SK-N-DZ (cell line): ENCODE measurements around the gene MOGAT2. TPM values are rescaled to one million over a fixed set of nuclear protein-coding genes. Genes with fewer than 3 reads are reported as not detected.
A peak's percentile ranks its signal among the peaks of the same experiment; 100 is the strongest.
"Not testable (repeated sequence)": the region's sequence is repeated elsewhere in the genome, so short reads cannot be mapped to it uniquely, and the experiment has no call there.

Experiments used
- DNase-seq: peaks from one replicate; pipeline ENCODE4 v3.0.0-alpha.2; 2015; ENCODE audit warnings: low spot score
- polyA plus RNA-seq, 2 experiments: library from polyadenylated mRNA; depleted of rRNA; stranded (reverse); fragments of >200 nt; gene quantifications; 2 replicates each; pipeline ENCODE4 v1.2.3, GENCODE V29; 2014

The MOGAT2 gene
- polyA plus RNA-seq (2014; cell fraction: cytosol; rRNA removed), result not detected in 2 replicates
- not detected in 2 replicates for polyA plus RNA-seq (2014; cell fraction: nucleus; rRNA removed)

DNA sequence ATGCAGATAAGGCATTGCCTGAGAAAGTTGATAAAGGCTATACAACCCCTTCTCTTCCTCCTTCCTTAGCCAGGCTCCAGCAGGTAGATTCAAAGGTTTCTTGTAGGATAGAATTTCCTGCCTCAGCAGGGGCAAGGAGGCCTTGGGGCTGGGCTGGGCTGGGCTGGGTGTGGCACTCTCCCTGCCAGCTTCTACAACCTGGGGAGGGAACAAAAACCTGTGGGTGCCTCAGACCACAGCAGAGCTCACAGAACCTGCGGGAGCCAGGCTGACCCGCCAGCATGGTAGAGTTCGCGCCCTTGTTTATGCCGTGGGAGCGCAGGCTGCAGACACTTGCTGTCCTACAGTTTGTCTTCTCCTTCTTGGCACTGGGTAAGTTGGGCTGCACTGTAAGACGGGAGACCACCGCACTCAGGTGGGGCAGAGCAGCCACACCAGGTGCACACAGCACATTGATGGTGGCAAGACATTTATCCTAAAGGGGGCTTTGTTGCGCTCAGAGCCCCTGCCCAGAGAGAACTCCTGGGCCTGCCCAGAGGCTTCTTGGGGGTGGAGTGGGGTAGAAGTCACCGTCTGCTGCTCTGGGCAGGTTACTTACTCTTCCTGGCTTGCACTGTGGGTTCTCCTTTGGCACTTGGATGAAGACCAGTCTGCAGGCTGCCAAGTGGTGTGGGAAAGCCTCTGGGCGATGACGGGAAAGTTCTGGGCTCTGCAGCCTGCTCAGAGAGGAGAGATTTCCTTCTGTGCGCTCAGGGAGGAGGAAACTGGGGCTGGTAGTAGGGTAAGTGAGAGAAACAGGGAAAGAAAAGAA lies at the start of gene MOGAT2:
MOGAT2 (plus strand) TSS at position 231 of the 811 bp plus-strand sequence; CDS start at position 282, 51 bp downstream.
- DNase-seq, result no peak

DNA sequence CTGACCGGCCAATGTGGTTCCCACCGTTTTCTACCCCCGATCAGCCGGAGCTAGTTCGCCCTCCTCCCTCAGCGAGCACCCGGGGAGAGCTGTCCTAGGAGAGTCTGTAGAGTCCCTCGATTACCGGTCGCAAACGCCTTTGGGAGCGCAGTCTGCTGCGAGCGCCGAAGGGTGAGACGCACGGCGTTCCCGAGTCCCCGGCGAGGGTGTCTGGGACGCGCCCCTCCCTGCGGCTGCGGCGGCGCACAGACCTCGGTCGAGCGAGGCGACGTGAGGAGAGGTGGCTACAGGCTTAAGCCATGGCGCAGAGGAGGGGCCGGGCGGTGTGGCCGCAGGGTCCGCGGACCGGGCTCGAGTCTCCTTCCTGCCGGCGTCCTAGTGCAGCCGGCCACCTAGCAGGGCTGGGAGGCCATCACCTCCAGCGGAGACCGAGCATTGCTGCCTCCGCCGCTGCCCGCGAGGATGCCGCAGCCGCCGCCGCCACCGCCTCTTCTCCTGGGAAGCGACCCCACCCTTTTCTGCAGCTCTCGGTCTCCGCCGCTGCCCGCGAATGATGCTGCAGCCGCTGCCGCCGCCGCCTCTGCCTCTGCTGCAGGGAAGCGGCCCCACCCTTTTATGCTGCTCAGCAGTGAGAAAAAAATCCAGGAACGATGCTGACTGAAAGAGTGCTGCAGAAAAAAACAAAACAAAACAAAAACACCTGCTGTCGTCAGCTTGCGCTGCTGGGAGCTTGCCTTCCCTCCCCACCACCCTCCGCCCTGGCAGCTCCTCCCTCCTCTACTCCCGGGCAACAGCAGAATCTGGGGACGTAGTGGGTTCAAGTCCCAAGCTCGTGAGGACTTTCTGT lies 49.0 kb upstream of the MOGAT2 start, which contains the start of gene MAP6:
MAP6 (minus strand) TSS at position 588 of the 847 bp plus-strand sequence. CDS start 669 bp downstream, outside the sequence.
- peak; percentile 82 for DNase-seq

DNA sequence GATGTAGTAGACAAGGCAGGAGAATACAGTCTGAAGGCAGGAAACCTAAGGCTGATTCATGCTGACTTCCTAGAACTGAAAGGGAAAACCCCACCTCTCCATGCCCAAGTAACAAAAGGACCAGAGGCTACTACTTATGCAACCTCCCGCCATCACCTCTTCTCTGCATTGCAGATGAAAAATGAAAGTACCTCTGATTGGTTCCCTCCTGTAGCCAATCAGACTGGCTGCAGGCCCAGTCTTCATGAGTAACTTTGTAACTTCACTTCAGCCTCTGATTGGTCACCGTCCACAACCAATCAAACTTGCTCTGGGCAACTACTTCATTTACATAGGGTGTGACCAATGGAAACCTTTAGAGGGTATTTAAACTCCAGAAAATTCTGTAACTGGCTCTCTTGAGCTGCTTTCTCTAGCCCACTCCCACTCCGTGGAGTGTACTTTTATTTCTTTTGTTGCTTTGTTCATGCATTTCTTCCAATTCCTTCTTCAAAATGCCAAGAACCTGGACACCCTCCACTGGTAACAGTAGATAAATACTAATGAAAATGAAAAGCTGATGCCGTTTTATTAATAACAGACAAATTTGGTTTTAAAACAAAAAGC lies 43.6 kb upstream of the MOGAT2 start:
- DNase-seq, result peak; percentile 40

DNA sequence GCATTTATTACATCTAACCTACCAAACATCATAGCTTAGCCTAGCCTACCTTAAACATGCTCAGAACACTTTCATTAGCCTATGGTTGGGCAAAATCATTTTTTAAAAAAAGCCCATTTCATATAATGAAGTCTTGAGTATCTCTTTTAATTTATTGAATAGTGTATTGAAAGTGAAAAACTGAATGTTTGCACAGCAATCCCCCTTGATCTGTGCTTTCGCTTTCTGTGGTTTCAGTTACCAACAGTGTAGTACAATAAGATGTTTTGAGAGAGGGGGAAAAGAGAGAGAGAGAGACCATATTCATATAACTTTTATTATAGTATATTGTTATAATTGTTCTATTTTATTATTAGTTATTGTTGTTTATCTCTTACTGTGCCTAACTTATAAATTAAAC lies 40.4 kb upstream of the MOGAT2 start:
- no peak for DNase-seq

DNA sequence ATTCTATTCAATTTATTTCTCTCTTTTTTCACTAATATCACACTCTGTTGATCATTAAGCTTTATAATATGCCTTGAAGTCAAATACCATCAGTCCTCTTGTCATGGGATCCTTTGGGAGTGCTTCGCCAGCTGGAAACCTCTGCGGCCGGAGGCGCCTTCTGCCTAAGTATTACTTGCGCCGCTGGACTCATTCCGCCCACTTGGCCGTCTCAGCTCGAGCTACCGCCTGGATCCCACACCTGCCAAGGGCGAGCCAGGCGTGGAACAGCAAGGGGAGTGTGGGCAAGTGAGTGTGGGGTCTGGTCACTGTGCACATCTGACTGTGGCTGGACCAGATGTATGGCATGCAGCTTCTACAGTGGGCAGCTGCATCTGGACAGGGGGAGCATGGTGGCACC lies 39.7 kb upstream of the MOGAT2 start:
- DNase-seq, result no peak

DNA sequence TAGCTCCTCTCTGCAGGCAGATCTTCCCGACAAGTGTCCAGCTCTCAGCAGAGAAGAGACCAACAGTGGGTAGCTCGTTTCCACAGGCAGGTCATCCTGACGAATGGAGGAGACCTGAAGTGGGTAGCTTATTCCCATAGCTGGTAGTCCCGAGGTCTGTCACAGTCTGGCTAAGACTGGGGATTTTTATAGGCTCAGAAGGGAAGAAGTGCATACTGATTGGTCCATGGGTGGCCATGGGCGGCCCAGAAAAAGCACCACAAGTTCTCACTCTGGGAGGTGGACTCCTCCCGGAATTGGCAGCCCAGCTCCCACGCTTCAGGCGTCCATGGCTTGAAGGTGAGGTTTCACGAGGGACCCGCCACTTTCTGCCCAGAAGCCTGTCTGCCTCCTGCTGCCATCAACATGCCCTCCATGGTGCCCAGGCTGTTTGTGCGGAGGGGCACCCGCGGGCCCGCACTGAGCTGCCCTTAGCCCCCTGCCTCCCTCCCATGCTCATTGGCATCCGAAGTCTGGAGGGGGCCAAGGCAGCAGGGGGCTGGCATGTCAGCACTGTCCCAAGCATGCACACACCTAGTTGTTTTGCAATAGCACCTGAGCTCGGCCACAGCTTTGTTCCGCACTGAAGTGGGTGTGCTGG lies 38.9 kb upstream of the MOGAT2 start:
- no peak for DNase-seq

DNA sequence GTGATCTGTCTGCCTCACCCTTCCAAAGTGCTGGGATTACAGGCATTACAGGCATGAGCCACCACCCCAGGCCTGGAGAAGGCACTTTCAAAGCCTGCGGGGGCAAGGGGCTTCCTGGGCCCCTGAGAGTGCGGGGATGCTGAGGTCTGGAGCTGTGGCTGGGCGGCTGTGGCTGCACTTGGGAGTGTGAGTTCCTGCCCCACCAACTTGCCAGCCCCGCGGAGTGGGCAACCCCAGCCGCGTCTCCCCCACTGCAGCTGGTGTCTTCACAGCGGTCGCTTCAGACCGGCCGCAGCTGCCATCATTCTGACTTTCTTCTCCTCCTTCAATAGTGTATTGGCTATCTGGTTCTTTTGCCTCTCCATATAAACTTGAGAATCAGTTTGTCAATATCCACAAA lies 38.1 kb upstream of the MOGAT2 start:
- no peak for DNase-seq

DNA sequence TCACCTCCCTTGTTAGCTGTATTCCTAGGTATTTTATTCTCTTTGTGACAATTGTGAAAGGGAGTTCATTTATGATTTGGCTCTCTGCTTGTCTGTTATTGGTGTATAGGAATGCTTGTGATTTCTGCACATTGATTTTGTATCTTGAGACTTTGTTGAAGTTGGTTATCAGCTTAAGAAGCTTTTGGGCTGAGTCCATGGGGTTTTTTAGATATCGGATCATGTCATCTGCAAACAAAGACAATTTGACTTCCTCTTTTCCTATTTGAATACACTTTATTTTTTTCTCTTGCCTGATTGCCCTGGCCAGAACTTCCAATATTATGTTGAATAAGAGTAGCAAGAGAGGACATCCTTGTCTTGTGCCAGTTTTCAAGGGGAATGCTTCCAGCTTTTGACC lies 33.8 kb upstream of the MOGAT2 start:
- DNase-seq, result not testable (repeated sequence)

DNA sequence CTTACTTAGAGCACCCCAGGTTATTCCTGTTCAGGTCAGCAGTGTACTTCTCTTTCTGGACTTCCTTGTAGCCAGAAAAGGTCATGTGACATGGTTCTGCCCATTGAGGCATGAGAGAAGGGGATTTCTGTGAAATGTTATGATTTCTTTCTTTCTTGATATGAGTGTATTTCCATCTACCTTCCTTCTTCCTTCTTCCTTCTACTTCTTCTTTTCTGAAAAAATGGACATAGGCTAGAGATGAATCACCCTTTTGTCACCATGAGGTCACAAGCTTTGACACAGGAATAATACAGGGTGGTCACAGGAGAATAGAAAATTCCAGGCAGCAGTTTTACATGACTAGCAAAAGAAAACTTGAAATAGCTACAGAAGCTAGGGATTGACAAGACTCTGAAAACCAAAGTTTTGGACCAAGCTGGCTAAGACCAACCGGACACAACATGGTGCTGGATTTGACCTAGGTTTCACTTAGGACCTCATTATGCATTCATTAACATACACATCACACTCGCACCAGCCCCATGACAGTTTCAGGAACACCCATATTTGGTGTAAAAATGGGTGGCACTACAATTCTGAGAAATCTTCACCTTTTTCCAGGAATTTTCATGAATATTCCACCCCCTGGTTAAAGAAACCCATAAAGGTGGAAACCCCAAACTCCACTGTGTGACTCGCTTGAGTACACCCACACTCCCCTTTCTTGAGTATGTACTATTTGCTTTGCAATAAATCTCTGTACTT lies 27.6 kb upstream of the MOGAT2 start:
- DNase-seq, result no peak

DNA sequence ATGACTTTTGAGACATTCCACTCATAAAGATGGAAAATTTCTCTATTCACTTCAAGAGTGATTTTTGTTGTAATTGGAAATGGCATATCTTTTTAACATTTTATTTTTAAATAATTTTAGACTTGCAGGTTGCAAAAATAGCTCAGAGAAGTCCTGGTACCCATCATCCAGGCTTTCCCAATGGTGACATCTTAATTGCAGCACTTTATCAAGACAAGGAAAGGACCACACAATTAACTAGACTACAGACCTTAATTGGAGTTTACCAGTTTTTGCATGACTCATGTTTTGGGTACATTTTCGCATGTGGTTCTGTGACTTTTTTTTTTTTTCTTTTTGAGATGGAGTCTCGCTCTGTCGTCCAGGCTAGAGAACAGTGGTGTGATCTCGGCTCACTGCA lies 25.8 kb upstream of the MOGAT2 start:
- DNase-seq, result no peak

DNA sequence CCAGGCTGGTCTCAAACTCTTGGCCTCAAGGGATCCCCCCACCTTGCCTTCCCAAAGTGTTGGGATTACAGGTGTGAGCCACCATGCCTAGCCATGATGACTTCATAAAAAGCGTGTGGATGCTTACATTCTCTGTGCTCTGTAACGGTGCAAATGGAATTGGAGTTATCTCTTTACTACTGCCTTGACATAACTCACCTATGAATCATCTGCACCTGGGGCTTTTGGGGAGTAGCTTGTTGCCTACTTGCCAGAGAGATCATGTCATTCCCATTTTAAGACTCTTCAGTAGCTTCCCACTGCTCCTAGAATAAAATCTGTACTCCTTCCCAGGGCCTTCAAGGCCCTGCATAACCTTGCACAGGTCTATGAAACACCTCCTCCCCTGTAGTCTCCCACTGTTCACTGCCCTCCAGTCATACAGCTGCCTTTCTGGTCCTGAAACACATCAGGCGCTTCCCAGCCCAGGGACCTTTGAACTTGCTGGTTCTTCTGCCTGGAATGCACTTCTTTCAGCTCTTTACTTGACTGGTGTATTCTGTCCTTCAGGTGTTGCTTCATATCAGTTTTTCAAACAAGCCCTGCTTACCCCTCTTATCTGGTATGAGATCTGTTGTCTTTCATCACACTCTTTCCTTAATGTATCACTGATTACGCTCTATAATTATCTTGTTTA lies 19.6 kb upstream of the MOGAT2 start:
- no peak for DNase-seq

DNA sequence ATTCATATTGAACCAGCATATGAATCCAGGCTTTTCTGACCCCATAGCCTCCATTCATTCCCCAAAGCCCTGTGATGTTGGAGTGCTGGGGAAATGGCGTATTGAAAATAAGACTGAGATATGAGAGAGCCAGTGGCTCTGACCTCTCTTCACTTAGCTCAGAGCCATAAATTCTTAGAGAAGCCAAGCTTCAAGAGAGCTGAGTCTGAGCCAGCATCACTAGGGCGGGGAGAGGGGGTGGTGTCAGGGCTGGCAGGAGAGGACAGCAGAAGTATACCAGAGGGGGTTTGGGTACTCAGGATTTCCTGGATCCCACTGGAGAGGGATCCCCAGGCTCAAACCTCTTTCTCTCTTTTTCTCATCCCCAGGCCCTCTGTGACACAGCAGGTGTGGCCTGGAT lies 16.7 kb upstream of the MOGAT2 start:
- no peak for DNase-seq

DNA sequence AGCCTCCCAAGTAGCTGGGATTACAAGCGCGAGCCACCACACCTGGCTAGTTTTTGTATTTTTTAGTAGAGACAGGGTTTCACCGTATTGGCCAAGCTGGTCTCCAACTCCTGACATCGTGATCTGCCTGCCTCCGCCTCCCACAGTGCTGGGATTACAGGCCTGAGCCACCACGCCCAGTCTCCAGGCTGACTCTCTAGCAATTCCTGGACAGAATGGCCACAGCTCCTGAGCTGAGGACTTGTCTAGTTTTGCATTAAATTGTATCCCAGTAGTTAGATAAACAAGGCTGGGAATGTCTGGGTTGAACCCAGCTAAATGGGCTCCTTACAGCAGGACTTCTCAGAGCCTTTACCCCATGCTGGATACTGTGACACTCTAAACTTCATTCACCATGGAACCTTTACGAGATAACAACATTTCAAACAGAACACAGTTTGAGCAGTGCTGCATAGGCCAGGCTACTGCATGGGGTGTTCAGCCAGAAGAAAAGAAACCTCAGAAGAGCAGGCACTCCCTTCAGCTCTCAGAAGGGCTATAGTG lies 13.9 kb upstream of the MOGAT2 start:
- no peak for DNase-seq

DNA sequence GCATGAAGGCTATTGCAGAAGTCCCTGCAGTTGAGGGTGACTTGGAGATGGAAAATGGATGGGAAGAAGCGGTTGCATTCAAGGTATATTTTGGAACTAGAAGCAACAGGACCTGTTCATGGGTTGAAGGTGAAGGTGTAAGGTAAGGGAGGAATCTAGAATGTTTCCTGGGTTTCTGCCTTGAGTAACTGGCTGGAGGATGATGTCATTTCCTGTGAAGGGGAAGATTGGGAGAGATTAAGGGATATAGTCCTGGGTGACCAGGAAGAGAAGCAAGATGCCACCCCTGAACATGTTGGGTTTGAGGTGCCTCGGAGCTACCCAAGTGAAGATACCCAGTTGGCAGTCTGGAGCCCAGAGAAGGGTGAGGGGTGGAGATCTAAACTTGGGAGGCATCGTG lies 12.1 kb upstream of the MOGAT2 start:
- no peak for DNase-seq

DNA sequence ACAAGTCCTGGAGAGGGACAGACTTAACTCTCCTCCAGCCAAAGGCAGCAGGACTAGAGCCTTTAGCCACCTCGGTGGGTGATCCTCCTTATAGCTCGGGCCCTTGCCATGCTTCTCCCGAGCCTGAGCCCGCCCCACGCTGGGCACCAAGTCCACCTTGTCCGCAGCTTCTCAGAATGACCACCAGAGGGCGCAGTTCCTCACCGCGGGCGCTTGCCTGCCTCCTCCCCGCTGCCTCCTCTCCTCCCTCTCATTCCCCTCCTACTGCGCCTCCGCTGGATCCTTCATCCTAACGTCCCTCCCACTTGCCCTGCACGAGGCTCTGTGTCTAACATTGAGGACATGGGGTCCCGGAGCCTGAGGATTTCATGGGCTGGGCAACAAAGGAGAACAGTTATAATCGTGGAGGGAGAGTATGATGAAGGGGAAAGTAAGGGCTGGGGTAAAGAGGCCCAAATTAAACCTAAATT lies 11.3 kb upstream of the MOGAT2 start:
- DNase-seq, result peak; percentile 83

DNA sequence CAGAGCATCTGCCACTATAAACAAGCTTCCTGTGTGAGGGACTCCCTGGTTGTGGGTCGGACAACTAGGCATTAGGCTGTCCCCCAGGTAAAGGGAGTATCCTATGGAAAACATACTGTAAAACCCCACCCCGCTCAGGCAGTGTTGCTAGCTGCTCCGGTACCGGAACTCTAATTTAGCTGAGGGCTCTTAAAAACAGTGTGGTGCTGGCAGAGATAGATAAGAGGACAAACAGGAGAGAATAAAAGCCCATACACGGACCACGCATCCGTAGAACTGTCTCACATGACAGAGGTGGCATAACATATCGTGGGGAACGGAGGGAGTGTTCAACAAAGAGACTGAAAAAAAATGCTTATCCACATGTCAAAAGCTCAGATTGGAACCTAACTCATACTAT lies 3.4 kb upstream of the MOGAT2 start:
- no peak for DNase-seq

DNA sequence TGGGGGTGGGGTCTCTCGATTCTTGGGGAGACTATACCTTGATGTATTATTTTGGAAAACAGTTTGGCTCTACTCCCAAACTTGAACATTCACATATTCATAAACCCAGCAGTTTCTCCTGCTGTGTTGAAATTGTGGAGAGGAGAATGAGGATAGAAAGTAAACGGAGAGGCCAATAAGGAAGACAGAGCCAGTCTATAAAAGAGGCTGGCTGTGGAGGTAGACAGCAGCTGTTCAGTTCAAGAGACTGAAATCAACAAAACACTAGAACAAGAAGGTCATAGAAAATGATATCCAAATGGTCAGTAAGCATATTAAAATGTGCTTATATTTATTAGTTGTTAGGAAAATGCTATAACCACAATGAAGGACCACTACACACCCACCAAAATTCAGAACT lies 1.9 kb upstream of the MOGAT2 start:
- no peak for DNase-seq

DNA sequence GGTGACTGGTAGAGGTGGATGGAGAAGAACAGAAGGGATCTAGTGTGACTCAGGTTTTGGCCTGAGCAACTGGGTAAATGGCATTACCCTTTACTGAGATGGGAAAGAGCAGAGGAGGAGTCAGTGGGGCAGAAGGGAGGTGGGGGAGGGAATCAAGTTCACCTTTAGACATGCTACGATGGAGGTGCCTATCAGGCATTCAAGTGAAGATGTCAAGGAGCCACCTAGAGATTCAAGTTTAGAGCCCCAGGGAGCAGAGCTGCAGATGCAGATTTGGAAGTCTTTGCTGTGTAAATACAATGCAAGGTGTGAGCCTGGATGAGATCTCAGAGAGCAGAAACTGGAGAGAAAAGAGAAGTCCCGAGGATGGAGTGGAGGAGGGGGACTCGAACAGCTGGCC lies 979 bp upstream of the MOGAT2 start:
- DNase-seq, result no peak

DNA sequence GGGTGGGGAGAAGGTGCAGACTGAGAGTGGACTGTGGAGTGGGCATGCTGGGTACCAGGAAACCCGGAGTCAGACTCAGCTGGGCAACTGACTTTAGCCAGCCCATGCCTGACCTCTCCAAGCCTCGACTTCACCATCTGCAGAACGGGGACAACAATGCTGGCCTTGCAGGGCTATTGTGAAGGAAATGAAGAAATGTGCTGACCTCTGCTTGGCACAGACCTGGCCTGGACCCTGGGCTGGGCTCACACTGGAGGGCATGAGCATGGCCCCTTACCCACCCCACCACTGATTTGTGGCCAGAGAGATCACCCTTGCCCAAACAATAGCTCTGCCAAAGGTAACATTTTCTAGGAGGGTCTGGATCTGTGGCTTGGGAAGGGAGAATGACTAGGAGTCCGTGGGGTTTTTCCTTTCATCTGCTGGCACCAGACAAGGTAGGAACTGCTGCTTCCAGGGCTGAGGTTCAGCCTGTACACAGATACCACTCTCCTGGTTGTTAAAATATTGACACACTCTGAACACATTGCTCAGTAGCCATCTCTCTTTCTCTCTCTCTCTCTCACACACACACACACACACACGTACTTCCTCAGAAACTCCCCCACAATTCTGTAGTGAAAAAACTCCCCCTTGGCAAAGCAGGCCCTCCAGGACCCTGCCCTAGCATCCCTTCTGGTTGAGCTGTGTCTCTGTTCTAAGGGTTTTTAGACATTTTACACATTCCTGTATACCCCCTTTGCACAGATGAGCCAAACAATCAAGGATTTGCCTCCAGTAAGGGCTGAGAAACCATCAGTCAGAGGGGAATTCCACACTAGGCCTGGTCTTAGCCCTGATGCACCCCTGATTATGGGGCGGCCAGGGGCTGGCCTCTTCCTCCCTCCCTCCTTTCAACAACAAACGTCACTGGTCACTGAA lies 1.0 kb downstream of the MOGAT2 start:
- no peak for DNase-seq
